Measurements from ENCODE around the gene PCGF2. TPM values are rescaled to one million over a fixed set of nuclear protein-coding genes. Genes with fewer than 3 reads are reported as not detected.

Gene PCGF2
- total and polyA plus RNA-seq, 3 donors from 2014 or later: 8.1 to 21.2 (median 20.9) TPM

GRCh38 chr17:38707678-38708351 lies 40.3 kb downstream of the PCGF2 start:
- DNase-seq: peak; percentile 47
- Histone ChIP-seq H3K27ac (no peak overlapping the region), H3K36me3 (ENCODE audit: low read depth, missing control alignments) (no peaks in the 10 kb centered on the region), H3K4me1 (peaks cover 22% of the 10 kb centered on the region), H3K9me3 (no peaks in the 10 kb centered on the region), H3K27me3 (no peaks in the 10 kb centered on the region), H3K4me3 (no peak overlapping the region)
- WGBS, 2 donors: 66 to 70% methylated on average over 20 to 21 of the region's 21 CpGs
- no peak for TF ChIP-seq POLR2A (IDR thresholded peaks at IDR 0.05)
- TF ChIP-seq CTCF (IDR thresholded peaks at IDR 0.05): no peak
- intact Hi-C loops (cut with DNase I; ENCODE audit: low total_unique reads): no loop called here

GRCh38 chr17:38706505-38707216 lies 41.5 kb downstream of the PCGF2 start:
- Histone ChIP-seq H3K27ac (peak overlapping the region; percentile 88 to 98), H3K4me1 (peaks cover 23% of the 10 kb centered on the region), H3K4me3 (peak overlapping the region; percentile 72 to 91), H3K36me3 (ENCODE audit: low read depth, missing control alignments) (no peaks in the 10 kb centered on the region), H3K27me3 (no peaks in the 10 kb centered on the region), H3K9me3 (no peaks in the 10 kb centered on the region)
- intact Hi-C loops (cut with DNase I; ENCODE audit: low total_unique reads): no loop called here
- TF ChIP-seq CTCF (IDR thresholded peaks at IDR 0.05): no peak
- TF ChIP-seq POLR2A (IDR thresholded peaks at IDR 0.05): no peak
- DNase-seq: peak; percentile 68
- whole genome bisulfite sequencing, 2 donors: 11 to 13% methylated on average over 12 to 20 of the region's 20 CpGs

DNA sequence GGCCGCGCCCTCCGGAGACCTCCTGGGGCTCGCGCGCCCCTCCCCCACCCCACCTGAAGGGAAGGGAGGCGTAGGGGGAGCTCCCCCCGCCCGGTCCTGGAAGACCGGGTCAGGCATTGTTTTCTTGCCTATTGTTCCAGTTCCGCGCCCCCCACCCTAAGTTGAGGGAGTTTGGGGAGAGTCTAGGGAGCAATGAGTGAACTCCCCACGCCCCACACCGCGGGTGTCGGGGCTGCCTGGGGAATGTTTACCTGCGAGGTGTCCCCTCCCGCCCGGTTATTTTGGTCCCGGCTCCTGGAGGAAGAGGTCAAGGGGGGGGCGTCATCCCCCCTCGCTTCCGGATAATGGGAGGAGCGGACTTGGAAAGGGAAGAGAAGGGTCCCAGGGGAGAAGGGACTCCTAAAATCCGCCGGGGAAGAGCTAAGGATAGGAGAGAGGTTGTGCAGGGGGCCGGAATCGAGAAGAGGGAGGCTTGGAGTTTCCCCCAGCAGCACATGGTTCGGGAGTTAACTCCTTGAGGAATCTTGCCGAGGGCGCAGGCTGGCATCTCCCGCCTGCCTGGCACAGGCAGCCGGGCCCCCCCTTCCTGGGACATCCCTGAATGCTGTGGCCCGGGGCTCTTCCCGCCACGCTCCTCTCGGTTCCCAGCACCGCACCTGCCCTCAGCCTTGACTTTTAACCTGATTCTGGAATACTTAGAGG lies 42.2 kb downstream of the PCGF2 start:
- intact Hi-C loops (cut with DNase I; ENCODE audit: low total_unique reads): no loop called here

DNA sequence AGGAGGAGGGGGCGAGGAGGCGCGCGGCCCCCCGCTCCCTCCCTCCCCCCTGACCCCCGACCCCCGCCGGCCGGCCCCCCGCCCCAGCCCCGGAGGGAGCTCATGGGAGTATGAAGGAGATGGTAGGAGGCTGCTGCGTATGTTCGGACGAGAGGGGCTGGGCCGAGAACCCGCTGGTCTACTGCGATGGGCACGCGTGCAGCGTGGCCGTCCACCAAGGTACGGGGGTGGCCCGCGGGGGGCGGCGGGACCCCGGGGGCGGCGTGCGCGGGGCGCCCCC lies 42.7 kb downstream of the PCGF2 start:
- Histone ChIP-seq H3K36me3 (ENCODE audit: low read depth, missing control alignments) (no peaks in the 10 kb centered on the region), H3K4me1 (peaks cover 31% of the 10 kb centered on the region)
- intact Hi-C loops (cut with DNase I; ENCODE audit: low total_unique reads): no loop called here

More for the DNA sequence above, 42.2 kb downstream of the PCGF2 start:
- Histone ChIP-seq H3K9me3 (no peaks in the 10 kb centered on the region), H3K27ac (peak overlapping the region; percentile 88 to 98), H3K36me3 (ENCODE audit: low read depth, missing control alignments) (no peaks in the 10 kb centered on the region), H3K27me3 (no peaks in the 10 kb centered on the region), H3K4me3 (peak overlapping the region; percentile 72 to 91), H3K4me1 (peaks cover 30% of the 10 kb centered on the region)
- no peak for TF ChIP-seq POLR2A (IDR thresholded peaks at IDR 0.05)
- no peak for TF ChIP-seq CTCF (IDR thresholded peaks at IDR 0.05)
- 0 to 2% methylated on average over 28 to 34 of the region's 38 CpGs for WGBS, 2 donors
- peak; percentile 73 for DNase-seq

More for the DNA sequence above, 42.7 kb downstream of the PCGF2 start:
- Histone ChIP-seq H3K9me3 (no peaks in the 10 kb centered on the region), H3K27ac (peak overlapping the region; percentile 88 to 98), H3K27me3 (no peaks in the 10 kb centered on the region), H3K4me3 (peak overlapping the region; percentile 72 to 91)
- TF ChIP-seq CTCF (IDR thresholded peaks at IDR 0.05): no peak
- TF ChIP-seq POLR2A (IDR thresholded peaks at IDR 0.05): no peak
- DNase-seq: no peak
- WGBS, 2 donors: 0 to 1% methylated on average over 5 to 17 of the region's 32 CpGs
